IMR-90 (cell line): Measurements from ENCODE around the gene ALK.

Experiments
- BHLHE40 ChIP-seq: fragments of 150-350 bp; IDR thresholded peaks from 2 replicates; pipeline ENCODE4 v1.6.1; 2016; ENCODE audit warnings: mild to moderate bottlenecking, low read depth, low read length
- CEBPB ChIP-seq: IDR thresholded peaks from 2 replicates; pipeline ENCODE4 v1.6.1; 2012; ENCODE audit warnings: low read depth, low read length, improper control_type of control experiment
- CHD1 ChIP-seq: IDR thresholded peaks from 2 replicates; pipeline ENCODE4 v1.6.1; 2012; ENCODE audit warnings: low read depth, low read length, improper control_type of control experiment
- FOS ChIP-seq: fragments of 150-350 bp; IDR thresholded peaks from 2 replicates; pipeline ENCODE4 v1.6.1; 2016; ENCODE audit warnings: low read depth, low read length
- MAFK ChIP-seq: IDR thresholded peaks from 2 replicates; pipeline ENCODE4 v1.6.1; 2012; ENCODE audit warnings: low read depth, low read length, improper control_type of control experiment
- MXI1 ChIP-seq: IDR thresholded peaks from 2 replicates; pipeline ENCODE4 v1.6.1; 2012; ENCODE audit warnings: low read depth, mild to moderate bottlenecking, low read length, moderate library complexity, borderline replicate concordance
- NFE2L2 ChIP-seq: fragments of 150-350 bp; IDR thresholded peaks from 2 replicates; pipeline ENCODE4 v1.6.1; 2016; ENCODE audit warnings: low read depth, mild to moderate bottlenecking, low read length
- POLR2A ChIP-seq: IDR thresholded peaks from 2 replicates; pipeline ENCODE4 v1.6.1; 2012; ENCODE audit warnings: mild to moderate bottlenecking, low read depth, low read length
- RAD21 ChIP-seq: IDR thresholded peaks from 2 replicates; pipeline ENCODE4 v1.6.1; 2012; ENCODE audit warnings: low read length, improper control_type of control experiment
- RCOR1 ChIP-seq: IDR thresholded peaks from 2 replicates; pipeline ENCODE4 v1.6.1; 2012; ENCODE audit warnings: mild to moderate bottlenecking, low read length, improper control_type of control experiment; ENCODE audit not compliant: insufficient replicate concordance
- RFX5 ChIP-seq: IDR thresholded peaks from 2 replicates; pipeline ENCODE4 v1.8.0; 2012; ENCODE audit warnings: low read depth, mild to moderate bottlenecking, low read length, moderate library complexity
- SMC3 ChIP-seq: fragments of 150-350 bp; IDR thresholded peaks from 2 replicates; pipeline ENCODE4 v1.6.1; 2016; ENCODE audit warnings: low read depth, mild to moderate bottlenecking, antibody characterized with exemption, low read length, moderate library complexity
- TF ChIP-seq, protein P1 (sequence below): conservative IDR thresholded peaks from 2 replicates; pipeline ENCODE4 v1.5.1; 2012; ENCODE audit warnings: mild to moderate bottlenecking, low read depth, low read length, improper control_type of control experiment
- TF ChIP-seq, protein P2 (sequence below): fragments of 150-350 bp; IDR thresholded peaks from 2 replicates; pipeline ENCODE4 v1.6.1; 2017; ENCODE audit warnings: mild to moderate bottlenecking, antibody characterized with exemption, low read length, low read depth

- TF ChIP-seq MXI1 (no peak), POLR2A (no peak), FOS (no peak), CHD1 (no peak), CEBPB (no peak), NFE2L2 (no peak), RAD21 (no peak), SMC3 (no peak), MAFK (no peak), BHLHE40 (no peak), RFX5 (no peak), RCOR1 (no peak)
- TF ChIP-seq, protein P1, sequence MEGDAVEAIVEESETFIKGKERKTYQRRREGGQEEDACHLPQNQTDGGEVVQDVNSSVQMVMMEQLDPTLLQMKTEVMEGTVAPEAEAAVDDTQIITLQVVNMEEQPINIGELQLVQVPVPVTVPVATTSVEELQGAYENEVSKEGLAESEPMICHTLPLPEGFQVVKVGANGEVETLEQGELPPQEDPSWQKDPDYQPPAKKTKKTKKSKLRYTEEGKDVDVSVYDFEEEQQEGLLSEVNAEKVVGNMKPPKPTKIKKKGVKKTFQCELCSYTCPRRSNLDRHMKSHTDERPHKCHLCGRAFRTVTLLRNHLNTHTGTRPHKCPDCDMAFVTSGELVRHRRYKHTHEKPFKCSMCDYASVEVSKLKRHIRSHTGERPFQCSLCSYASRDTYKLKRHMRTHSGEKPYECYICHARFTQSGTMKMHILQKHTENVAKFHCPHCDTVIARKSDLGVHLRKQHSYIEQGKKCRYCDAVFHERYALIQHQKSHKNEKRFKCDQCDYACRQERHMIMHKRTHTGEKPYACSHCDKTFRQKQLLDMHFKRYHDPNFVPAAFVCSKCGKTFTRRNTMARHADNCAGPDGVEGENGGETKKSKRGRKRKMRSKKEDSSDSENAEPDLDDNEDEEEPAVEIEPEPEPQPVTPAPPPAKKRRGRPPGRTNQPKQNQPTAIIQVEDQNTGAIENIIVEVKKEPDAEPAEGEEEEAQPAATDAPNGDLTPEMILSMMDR = no peak
- TF ChIP-seq, protein P2, sequence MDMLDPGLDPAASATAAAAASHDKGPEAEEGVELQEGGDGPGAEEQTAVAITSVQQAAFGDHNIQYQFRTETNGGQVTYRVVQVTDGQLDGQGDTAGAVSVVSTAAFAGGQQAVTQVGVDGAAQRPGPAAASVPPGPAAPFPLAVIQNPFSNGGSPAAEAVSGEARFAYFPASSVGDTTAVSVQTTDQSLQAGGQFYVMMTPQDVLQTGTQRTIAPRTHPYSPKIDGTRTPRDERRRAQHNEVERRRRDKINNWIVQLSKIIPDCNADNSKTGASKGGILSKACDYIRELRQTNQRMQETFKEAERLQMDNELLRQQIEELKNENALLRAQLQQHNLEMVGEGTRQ = no peak
Measured at GRCh38 chr2:29864988-29865387, 56.4 kb downstream of the ALK start.
